ENCODE results near the gene REG1B.
"Not testable (repeated sequence)": the region's sequence is repeated elsewhere in the genome, so short reads cannot be mapped to it uniquely, and the experiment has no call there.

The REG1B gene

GRCh38 chr2:79083597-79084251 is 4.1 kb downstream of the REG1B start:
- no peak for DNase-seq

GRCh38 chr2:79082987-79083386 is 4.8 kb downstream of the REG1B start:
- DNase-seq = no peak

GRCh38 chr2:79071078-79071477 is 16.7 kb downstream of the REG1B start:
- DNase-seq = no peak

DNA sequence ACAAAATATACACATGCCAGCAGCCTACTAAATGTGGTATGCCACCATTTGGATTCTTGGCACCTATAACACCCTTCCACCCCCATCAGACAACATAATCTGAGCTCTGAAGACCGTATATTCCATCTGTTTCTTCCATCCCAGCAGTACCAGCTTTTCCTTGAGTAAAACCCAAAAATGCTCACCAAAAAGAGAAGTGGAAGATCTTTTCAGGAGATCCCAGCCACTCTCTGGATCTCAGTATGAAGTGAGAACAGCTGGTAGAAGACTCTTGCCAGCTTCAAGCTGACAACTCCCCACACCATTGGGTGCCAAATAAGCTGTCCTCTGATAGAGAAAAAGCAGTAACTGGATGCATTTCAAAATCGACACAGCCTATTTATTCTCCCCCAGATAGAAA is 22.6 kb downstream of the REG1B start:
- no peak for DNase-seq

GRCh38 chr2:79054769-79055168 is 33.0 kb downstream of the REG1B start:
- DNase-seq = not testable (repeated sequence)

GRCh38 chr2:79053486-79053885 is 34.3 kb downstream of the REG1B start:
- not testable (repeated sequence) for DNase-seq

DNA sequence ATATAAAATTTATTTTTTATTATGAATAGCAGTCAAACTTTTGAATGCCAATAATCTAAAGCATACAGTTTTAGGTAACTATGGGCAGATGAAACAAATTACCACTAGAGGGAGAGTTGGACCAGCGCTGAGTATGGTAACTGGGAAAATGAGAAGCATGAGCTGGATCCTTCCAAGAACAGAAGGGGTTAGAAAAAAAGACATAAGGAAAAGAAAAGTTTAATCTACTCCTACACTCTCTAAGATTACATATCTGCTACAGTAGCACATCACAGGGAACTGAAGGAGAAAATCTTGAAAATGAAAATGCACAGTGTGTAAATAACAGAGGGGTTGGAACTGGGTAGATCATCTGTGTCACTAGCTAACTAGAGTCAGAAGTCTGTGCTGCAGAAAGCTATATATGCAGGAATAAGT is 46.8 kb downstream of the REG1B start:
- no peak for DNase-seq

- DNase-seq = no peak
Observed at GRCh38 chr2:79039944-79040343, 47.8 kb downstream of the REG1B start.
